ENCODE data around the gene RAB36.
A peak's percentile ranks its signal among the peaks of the same experiment; 100 is the strongest.

The RAB36 gene

GRCh38 chr22:23204541-23205157 is 59.4 kb downstream of the RAB36 start:
- DNase-seq, result peak; percentile 46

DNA sequence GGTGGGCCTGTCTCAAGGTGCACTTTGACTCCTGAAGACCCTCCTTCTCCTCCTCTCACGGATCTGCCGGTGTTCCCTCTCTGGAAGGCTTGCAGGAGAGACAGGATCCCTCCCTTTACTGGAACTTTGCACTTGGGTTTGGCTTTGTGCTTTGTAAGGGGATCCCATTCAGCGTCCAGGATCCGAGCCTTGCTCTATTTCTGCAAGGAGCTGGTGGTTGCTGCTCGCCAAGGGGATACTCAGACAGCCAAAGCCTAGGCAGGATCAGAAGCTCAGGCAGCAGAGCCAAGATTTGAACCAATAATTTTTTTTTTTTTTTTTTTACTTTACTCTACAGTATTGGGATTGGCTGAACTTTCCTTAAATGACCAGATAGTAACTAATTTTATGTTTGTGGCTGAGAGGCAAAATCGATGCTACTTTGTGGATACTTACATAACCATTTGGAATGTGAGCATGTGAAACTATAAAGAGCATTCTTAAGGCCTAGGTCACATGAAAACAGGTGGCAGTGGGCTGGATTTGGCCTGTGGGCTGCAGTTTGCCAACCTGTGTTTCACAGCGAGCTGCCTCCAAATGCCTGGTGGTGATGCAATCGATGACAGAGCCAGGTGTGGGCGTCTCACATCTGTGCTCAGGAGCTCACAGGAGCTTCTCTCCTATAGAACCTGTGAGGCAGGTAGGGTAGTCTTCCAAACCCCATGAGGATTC is 60.2 kb downstream of the RAB36 start:
- no peak for DNase-seq

DNA sequence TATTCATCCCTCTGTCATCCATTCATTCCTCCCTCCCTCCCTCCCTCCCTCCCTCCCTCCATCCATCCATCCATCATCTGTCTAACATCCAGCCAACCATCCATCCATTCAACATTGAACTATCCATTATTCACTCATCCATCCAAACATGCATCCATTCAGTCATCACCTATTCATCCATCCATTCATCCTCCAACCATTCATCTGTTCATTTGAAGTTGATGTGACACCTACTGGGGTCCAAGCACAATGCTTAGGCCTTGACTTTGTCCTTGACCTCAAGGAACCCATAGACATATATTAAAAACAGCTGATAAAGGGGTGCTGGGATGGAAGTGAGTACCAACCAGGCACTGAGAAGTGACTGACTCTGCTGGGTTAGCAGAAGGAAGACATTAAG is 61.6 kb downstream of the RAB36 start:
- DNase-seq, result no peak

DNA sequence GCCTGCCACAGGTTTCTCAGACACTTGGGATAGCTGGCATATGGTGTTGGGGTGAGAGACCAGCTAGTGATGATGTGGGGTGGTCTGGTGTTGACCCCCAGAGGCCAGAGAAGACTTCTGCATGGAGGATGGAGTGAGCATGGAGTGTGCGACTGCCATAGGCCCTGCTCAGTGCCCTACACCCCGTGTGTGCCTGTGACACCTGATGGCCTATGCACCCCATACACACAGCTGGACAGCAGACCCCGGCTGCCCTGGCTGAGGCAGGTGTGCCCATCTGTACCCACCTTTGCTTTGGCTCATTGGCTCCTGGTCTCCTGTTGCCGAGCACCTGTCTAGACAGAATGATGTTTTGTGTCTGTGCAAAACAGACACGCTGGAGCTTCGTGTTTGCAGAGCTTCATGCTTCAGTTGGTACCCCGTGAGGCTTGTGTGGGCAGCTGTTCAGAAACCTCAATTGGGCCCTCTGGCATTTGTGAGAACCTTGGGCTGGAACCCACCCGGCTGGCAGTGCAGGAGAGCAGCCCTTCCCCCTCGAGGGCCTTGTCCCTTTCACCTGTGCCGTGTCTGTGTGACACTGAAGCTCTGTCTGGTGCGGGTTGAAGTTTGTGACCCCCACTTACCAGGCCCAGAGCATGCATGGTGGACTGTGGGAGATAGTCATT is 62.6 kb downstream of the RAB36 start:
- DNase-seq, result no peak

- DNase-seq, result no peak
Observed at GRCh38 chr22:23210428-23211170, 65.3 kb downstream of the RAB36 start.

DNA sequence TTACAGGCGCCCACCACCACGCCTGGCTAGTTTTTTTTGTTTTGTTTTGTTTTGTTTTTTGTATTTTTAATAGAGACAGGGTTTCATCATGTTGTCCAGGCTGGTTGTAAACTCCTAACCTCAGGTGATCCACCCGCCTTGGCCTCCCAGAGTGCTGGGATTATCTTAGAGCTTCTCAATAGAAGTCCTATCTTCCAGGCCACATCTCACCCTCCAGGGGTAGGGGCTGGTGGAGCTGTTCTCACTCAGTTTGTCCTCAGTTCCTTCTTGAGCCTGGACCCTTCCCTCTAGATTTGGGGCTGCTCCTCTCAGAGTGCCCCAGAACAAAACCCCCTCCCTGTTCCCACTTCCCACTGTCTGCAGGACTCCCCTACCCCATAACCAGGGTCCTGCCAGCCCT is 66.3 kb downstream of the RAB36 start:
- DNase-seq, result no peak

- no peak for DNase-seq
Observed at GRCh38 chr22:23212061-23213021, 67.1 kb downstream of the RAB36 start.

GRCh38 chr22:23213022-23213555 is 67.8 kb downstream of the RAB36 start:
- no peak for DNase-seq

DNA sequence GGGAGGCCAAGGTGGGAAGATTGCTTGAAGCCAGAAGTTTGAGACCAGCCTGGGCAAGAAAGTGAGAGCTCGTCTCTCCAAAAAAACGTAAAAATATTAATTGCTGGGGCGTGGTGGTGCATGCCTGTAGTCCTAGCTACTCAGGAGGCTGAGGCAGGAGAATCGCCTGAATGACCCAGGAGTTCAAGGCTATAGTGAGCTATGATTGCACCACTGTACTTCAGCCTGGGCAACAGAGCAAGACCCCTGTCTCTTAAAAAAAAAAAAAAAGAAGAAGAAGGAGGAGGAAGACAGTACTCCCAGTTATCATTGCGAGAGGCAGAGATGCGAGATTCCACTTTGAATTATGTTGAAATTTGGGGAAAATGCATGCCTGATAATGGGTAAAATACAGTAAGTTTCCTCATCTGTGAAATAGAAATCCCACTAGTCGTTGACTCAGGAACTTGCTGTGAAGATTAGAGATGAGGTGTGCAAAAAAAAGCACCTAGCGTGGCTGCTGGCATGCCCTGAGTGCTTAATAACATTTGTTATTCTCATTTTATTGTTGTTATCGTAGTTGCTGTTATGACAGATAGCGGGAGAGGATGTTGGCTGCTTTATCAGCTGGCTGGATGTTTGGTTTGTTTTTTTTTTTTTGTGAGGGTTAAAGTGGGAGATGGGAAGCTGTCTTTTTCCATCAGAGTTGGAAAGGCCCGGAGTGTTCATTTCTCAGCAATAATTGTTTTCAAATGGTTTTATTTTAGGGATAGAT is 68.5 kb downstream of the RAB36 start:
- DNase-seq, result no peak

All from right kidney (tissue), 1 donor.